ENCODE measurements around the gene PLXNA4. TPM values are rescaled to one million over a fixed set of nuclear protein-coding genes. Genes with fewer than 3 reads are reported as not detected.

PLXNA4 gene
- total RNA-seq, 1 donor from 2014 or later, result 6.8 TPM

GRCh38 chr7:132472463-132473120, 103.7 kb downstream of the PLXNA4 start:
- peak; percentile 77 for DNase-seq

GRCh38 chr7:132471515-132471914, 104.8 kb downstream of the PLXNA4 start:
- DNase-seq, result no peak

- no peak for DNase-seq
Observed at GRCh38 chr7:132469681-132470080, 106.6 kb downstream of the PLXNA4 start.

- no peak for DNase-seq
Observed at GRCh38 chr7:132469264-132469663, 107.0 kb downstream of the PLXNA4 start.

GRCh38 chr7:132466367-132466766, 109.9 kb downstream of the PLXNA4 start:
- DNase-seq, result no peak

GRCh38 chr7:132465516-132465915, 110.8 kb downstream of the PLXNA4 start:
- DNase-seq, result no peak

- DNase-seq, result no peak
Observed at GRCh38 chr7:132464740-132465139, 111.5 kb downstream of the PLXNA4 start.

GRCh38 chr7:132463922-132464321, 112.3 kb downstream of the PLXNA4 start:
- DNase-seq, result no peak

- no peak for DNase-seq
Observed at GRCh38 chr7:132462478-132462877, 113.8 kb downstream of the PLXNA4 start.

- DNase-seq, result no peak
Observed at GRCh38 chr7:132461032-132461592, 115.2 kb downstream of the PLXNA4 start.

GRCh38 chr7:132458729-132459128, 117.5 kb downstream of the PLXNA4 start:
- no peak for DNase-seq

GRCh38 chr7:132457658-132458057, 118.6 kb downstream of the PLXNA4 start:
- DNase-seq, result no peak

GRCh38 chr7:132456418-132456817, 119.9 kb downstream of the PLXNA4 start:
- no peak for DNase-seq

GRCh38 chr7:132455378-132455777, 120.9 kb downstream of the PLXNA4 start:
- DNase-seq, result peak; percentile 31

GRCh38 chr7:132453826-132454225, 122.4 kb downstream of the PLXNA4 start:
- DNase-seq, result no peak

- DNase-seq, result no peak
Observed at GRCh38 chr7:132451161-132451560, 125.1 kb downstream of the PLXNA4 start.

- no peak for DNase-seq
Observed at GRCh38 chr7:132450696-132451095, 125.6 kb downstream of the PLXNA4 start.

GRCh38 chr7:132450188-132450587, 126.1 kb downstream of the PLXNA4 start:
- no peak for DNase-seq

GRCh38 chr7:132446666-132447278, 129.5 kb downstream of the PLXNA4 start:
- DNase-seq, result no peak

GRCh38 chr7:132446260-132446659, 130.0 kb downstream of the PLXNA4 start:
- DNase-seq, result no peak

GRCh38 chr7:132443761-132444520, 132.3 kb downstream of the PLXNA4 start:
- DNase-seq, result no peak

- DNase-seq, result no peak
Observed at GRCh38 chr7:132441935-132442334, 134.3 kb downstream of the PLXNA4 start.

- DNase-seq, result no peak
Observed at GRCh38 chr7:132440151-132440550, 136.1 kb downstream of the PLXNA4 start.
